Fibroblast of the aortic adventitia (primary cell): ENCODE data around the gene EGR4. TPM values are rescaled to one million over a fixed set of nuclear protein-coding genes. Genes with fewer than 3 reads are reported as not detected.

Experiments
- DNase-seq: peaks from one replicate; pipeline ENCODE4 v3.0.0-alpha.2; 2010; ENCODE audit warnings: low read depth
- H3K4me3 ChIP-seq: 2 replicates; pipeline ENCODE4 v1.5.1; 2011; ENCODE audit warnings: low read depth, mild to moderate bottlenecking, control low read depth, low read length, moderate library complexity
- total RNA-seq: library from RNA; depleted of rRNA; stranded (reverse); fragments of >200 nt; gene quantifications from 2 replicates; pipeline ENCODE4 v1.2.3, GENCODE V29; 2012; ENCODE audit warnings: low replicate concordance
- TF ChIP-seq, protein P1 (sequence below): IDR thresholded peaks from 2 replicates; pipeline ENCODE4 v1.5.1; 2011; ENCODE audit warnings: mild to moderate bottlenecking, low read length, control low read depth, inconsistent platforms; ENCODE audit not compliant: insufficient read depth

The EGR4 gene
- total RNA-seq, 1 donor, result not detected

DNA sequence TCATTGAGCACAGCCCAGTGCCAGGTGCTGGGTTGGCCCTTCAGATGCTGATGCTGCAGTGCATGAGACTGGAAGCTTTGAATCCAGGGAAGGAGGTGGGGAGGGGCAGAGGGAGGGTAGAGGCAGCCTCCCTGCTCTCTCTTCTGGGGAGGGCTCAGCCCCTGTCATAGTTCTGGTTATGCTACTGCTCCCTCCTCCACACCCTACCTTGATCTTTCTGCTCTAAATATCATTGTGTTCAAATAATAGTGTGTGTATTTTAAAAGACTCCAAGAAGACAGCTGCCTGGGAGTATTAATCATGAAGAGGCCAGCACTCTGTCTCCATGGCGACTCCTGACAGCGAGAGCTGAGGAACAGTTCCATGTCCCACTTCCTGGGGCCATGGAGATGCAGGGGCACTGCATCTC is 3.8 kb upstream of the EGR4 start:
- TF ChIP-seq, protein P1, sequence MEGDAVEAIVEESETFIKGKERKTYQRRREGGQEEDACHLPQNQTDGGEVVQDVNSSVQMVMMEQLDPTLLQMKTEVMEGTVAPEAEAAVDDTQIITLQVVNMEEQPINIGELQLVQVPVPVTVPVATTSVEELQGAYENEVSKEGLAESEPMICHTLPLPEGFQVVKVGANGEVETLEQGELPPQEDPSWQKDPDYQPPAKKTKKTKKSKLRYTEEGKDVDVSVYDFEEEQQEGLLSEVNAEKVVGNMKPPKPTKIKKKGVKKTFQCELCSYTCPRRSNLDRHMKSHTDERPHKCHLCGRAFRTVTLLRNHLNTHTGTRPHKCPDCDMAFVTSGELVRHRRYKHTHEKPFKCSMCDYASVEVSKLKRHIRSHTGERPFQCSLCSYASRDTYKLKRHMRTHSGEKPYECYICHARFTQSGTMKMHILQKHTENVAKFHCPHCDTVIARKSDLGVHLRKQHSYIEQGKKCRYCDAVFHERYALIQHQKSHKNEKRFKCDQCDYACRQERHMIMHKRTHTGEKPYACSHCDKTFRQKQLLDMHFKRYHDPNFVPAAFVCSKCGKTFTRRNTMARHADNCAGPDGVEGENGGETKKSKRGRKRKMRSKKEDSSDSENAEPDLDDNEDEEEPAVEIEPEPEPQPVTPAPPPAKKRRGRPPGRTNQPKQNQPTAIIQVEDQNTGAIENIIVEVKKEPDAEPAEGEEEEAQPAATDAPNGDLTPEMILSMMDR, result no peak
- no peak for DNase-seq
- no peak overlapping the region for H3K4me3 ChIP-seq

DNA sequence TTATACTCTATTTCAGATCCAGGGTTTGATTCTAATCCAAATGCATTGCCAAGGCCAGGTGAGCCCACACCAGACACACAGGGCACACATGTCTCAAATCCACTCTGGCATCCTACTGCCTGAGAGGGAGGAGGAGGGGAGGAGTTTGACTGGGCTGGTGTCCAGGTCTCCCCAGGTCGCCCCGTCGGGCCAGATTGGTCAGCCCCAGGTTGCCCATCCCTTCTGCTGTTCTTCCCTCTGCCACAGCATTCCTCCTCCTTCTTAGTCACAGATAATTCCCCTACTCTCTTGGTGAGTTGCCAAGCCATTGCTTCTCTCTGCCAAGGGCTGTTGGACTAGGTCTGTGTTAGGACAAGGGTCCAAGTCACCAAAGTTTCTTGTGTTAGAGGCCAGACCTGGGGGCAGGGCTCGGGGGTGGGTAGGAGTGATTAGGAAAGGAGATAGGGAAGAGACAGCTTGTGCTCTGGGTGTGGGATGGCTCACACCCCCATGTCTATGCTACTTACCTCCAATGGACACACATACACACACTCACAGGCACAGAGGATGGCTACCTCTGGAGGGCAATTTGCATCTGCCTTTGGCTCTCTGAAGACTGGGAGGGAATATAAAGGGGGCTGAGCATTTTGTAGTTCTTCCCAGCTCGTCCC is 2.5 kb upstream of the EGR4 start:
- TF ChIP-seq, protein P1, result no peak
- DNase-seq, result no peak
- H3K4me3 ChIP-seq, result no peak overlapping the region

DNA sequence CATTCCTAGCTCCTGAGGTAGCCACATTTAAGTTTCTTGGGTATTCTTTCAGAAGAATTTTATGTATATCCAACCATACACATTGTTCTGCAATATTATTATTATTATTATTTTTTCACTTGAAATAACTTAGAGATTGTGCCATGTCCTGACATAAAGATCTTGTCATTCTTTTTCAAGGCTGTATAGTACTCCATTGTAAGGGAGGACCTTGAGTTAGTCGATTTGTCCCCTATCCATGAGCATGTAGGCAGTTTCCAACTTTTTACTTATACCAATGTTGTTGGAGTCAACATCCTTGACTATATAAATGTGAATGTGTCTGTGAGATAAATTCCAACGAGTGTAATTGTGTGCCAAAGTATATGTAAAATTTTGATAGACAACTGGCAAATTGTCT is 891 bp upstream of the EGR4 start:
- no peak overlapping the region for H3K4me3 ChIP-seq
- TF ChIP-seq, protein P1, result no peak
- DNase-seq, result no peak

DNA sequence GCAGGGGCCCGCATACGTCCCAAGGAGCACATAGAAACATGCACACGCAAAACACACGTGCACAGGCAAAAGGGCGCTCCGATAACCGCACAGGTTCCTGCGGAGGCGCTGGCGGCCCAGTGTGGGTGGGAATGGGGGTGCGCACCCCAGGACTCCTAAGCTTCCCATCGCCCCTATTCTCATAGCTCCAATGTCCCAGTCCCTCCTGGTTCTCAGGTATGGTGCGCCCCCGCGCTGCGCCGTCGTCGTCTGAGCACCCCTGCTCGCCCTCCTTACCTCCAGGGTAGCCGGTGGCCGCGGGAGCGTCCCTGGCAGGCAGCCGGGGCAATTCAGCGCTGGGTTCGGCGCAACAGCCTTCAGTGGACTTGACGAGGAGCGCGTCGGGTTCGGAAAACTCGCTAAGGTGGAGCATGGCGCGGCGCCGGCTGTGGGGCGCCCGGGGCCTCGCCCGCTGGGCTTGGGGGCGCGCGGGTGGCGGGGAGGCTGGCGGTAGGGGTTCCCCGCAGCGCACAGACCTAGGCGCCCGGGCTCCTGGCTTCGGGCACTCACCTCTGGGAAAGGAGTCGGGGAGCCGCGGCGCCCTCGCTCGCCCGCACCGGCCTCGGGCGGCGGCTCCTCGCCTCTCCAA is 328 bp downstream of the EGR4 start:
- H3K4me3 ChIP-seq, result peak overlapping the region; percentile 53
- TF ChIP-seq, protein P1, result no peak
- no peak for DNase-seq

DNA sequence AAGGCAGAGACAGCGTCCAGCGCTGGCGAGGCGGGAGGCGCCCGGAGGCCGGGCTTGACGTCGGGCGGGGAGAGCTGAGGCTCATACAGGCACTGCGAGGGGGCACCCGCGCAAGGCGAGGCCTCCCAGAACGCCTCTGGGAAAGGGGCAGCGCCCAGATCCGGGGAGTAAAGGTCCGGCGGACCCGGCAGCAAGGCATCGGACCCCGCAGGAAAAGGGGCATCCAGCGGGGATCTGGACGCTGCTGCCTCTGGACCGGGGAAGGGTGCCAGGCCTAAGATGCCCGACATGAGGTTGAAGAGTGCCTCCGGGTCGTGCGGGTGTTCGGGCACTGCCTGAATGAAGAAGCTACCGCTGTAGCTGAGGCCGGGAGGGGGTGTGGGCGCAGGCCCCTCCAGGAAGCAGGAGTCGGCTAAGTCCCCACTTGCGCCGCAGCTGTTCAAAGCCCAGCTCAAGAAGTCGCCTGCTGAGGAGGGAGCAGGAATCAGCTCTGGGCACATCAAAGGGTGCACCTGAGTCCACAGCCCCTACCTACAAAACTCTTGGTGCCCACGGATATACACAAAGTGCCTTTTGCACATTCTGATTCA is 937 bp downstream of the EGR4 start:
- TF ChIP-seq, protein P1, result no peak
- no peak for DNase-seq
- no peak overlapping the region for H3K4me3 ChIP-seq

DNA sequence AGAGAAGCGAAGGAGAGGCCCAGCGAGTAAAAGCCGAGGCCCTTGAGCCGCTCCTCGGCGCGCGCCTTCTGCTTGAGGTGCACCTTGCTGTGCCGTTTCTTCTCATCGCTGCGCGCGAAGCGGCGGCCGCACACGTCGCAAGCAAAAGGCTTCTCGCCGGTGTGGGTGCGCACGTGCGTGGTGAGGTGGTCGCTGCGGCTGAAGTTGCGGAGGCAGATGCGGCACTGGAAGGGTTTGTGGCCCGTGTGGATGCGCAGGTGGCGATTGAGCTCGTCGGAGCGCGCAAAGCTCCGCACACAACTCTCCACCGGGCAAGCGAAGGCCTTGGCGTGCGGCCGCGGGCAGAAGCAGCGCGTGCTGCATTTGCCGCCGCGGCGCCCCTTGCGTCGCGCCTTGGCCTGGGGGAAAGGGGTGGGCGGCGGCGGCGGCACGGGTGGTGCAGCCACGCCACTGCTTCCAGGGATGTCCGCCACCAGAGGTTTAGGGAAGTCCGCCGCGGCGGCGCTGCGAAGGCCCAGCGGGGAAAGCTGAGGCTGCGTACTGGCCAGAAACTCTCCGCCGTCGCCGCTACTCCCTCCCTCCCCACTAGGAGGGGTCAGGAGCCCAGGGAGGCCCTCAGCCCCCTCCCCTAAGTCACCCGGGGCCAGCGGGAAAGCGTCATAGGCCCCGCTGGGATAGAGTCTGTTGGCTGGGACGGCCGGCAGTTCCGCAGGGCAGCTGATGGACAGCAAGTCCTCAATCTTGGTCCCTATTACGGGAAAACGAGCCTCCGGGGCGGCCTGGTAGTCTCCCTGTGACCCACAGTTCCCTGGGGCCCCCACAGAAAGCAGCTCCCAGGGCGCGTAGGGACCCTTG is 1.7 kb downstream of the EGR4 start:
- TF ChIP-seq, protein P1, result no peak
- DNase-seq, result no peak
- H3K4me3 ChIP-seq, result peak overlapping the region; percentile 37
